ENCODE measurements around the gene C12orf42.
A peak's percentile ranks its signal among the peaks of the same experiment; 100 is the strongest.

Gene C12orf42

GRCh38 chr12:103327676-103328075, 168.1 kb downstream of the C12orf42 start:
- ATAC-seq (replicated peaks) (no peak), DNase-seq (no peak)
- Mint-ChIP-seq H3K9me3 (peaks cover 0 to 1% of the 10 kb centered on the region in 2 donors), H3K36me3 (peaks cover 0 to 6% of the 10 kb centered on the region in 2 donors), H3K4me3 (no peak overlapping the region), H3K27me3 (no peaks in the 10 kb centered on the region), H3K4me1 (peaks cover 7 to 9% of the 10 kb centered on the region in 2 donors), H3K27ac (no peak overlapping the region)

- Mint-ChIP-seq H3K4me3 (no peak overlapping the region), H3K36me3 (peaks cover 5 to 12% of the 10 kb centered on the region in 2 donors), H3K9me3 (peaks cover 3 to 4% of the 10 kb centered on the region in 2 donors), H3K27ac (no peak overlapping the region), H3K27me3 (no peaks in the 10 kb centered on the region), H3K4me1 (peaks cover 3 to 9% of the 10 kb centered on the region in 2 donors)
- DNase-seq, result no peak
- ATAC-seq (replicated peaks), result peak in 1 of 2 donors; percentile 56
Observed at GRCh38 chr12:103326190-103326589, 169.6 kb downstream of the C12orf42 start.

DNA sequence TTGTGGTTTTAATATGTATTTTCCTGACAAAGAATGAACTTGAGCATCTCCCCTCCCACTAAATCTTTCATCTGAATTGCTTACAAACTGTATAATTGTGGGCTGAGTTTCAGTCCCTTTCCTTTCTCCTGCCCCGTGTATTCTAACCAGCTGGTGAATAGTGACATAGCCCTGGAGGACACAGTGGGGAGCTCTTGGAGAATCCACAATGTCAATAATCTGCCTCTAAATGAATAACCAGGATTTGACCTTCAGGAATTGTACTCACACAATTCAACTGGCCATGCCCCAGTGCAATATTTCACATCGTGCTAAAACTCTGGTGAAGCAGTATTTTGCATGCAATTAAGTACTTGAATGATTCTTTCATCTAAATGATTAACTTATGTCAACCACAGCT, 177.2 kb downstream of the C12orf42 start:
- peaks cover 21 to 50% of the 10 kb centered on the region in 2 donors for H3K36me3 Mint-ChIP-seq
- peaks cover 5 to 14% of the 10 kb centered on the region in 2 donors for H3K4me1 Mint-ChIP-seq
- H3K27me3 Mint-ChIP-seq, result no peaks in the 10 kb centered on the region
- peaks cover 10 to 15% of the 10 kb centered on the region in 2 donors for H3K9me3 Mint-ChIP-seq
- DNase-seq (no peak), ATAC-seq (replicated peaks) (no peak)
- no peak overlapping the region for H3K4me3 Mint-ChIP-seq
- no peak overlapping the region for H3K27ac Mint-ChIP-seq

DNA sequence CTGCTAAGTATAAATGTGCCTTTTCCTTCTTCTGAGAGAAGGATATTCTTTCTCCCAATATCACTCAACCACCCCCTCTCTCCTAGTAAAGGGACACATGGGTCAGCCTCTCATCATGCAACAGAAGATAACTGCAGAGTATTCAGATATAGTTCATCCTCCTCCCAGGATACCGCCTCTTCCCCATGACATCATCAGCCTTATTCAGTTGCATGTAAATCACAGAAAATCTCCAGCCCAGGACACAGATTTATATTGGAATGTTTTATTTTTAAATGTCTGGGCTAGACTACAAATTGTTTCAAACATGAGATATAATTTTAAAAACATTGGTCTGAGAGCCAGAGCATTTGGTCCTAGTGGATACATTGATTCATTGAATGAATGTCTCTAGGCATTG, 178.5 kb downstream of the C12orf42 start:
- Mint-ChIP-seq H3K4me1 (peaks cover 8 to 22% of the 10 kb centered on the region in 2 donors), H3K27ac (no peak overlapping the region), H3K4me3 (no peak overlapping the region), H3K36me3 (peaks cover 19 to 48% of the 10 kb centered on the region in 2 donors), H3K9me3 (peaks cover 10 to 15% of the 10 kb centered on the region in 2 donors), H3K27me3 (no peaks in the 10 kb centered on the region)
- ATAC-seq (replicated peaks) (no peak), DNase-seq (no peak)

- H3K4me1 Mint-ChIP-seq, result peaks cover 10 to 26% of the 10 kb centered on the region in 2 donors
- H3K27me3 Mint-ChIP-seq, result no peaks in the 10 kb centered on the region
- peaks cover 7 to 12% of the 10 kb centered on the region in 2 donors for H3K9me3 Mint-ChIP-seq
- ATAC-seq (replicated peaks) (no peak), DNase-seq (no peak)
- no peak overlapping the region for H3K4me3 Mint-ChIP-seq
- H3K27ac Mint-ChIP-seq, result no peak overlapping the region
- peaks cover 16 to 41% of the 10 kb centered on the region in 2 donors for H3K36me3 Mint-ChIP-seq
Observed at GRCh38 chr12:103314786-103315185, 181.0 kb downstream of the C12orf42 start.

DNA sequence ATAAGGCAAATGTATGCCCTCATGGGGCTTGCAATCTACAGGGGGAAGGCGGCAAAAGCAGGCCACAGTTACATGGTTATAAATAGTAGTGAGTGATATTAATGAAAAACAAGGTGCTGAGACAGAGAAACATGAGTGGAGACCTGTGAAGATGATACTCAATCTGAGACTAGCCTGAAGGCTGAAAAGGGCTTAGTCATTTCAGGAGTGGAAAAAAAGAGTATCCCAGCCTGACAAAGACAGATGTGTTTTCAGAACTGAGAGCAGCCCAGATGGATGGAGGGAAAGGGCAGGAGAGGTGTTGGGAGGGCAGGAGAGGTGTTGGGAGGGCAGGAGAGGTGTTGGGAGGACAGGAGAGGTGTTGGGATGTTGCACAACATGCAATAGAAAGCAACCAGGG, 181.9 kb downstream of the C12orf42 start:
- Mint-ChIP-seq H3K4me3 (no peak overlapping the region), H3K27ac (no peak overlapping the region)
- ATAC-seq (replicated peaks), result peak; percentile 80 to 88

DNA sequence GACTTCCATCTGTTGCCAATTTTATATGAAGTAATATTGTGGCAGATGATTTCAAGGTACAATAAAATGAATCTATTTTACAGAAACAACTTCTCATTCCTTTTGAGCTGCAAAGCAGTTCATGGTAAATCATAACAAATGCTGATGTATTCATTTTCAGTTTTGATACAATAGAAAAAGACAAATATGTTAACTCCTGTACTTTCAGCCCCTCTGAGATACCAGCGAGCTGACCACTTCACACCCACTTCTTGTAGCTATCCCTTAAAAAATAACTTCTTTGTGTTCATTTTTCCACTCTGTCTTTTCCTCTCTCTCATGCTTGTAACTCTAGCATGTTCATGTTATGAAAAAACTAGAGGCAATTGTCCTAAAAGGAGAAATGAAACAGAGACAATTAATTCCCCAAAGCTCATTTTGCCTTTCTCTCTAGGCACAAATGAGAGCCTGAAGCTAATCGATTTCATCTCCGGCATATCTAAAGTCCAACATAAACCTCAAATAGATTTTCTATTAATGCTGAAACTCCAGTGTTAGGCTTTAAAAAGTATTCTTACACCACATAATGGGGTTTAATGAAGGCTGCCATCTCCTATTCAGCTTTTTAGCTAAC, 182.9 kb downstream of the C12orf42 start:
- ATAC-seq (replicated peaks), result no peak
- no peaks in the 10 kb centered on the region for H3K27me3 Mint-ChIP-seq
- no peak overlapping the region for H3K27ac Mint-ChIP-seq
- H3K4me1 Mint-ChIP-seq, result peaks cover 10 to 26% of the 10 kb centered on the region in 2 donors
- H3K36me3 Mint-ChIP-seq, result peaks cover 18 to 36% of the 10 kb centered on the region in 2 donors
- no peak for DNase-seq
- peaks cover 7 to 12% of the 10 kb centered on the region in 2 donors for H3K9me3 Mint-ChIP-seq
- H3K4me3 Mint-ChIP-seq, result no peak overlapping the region

More for the DNA sequence above, 181.9 kb downstream of the C12orf42 start:
- Mint-ChIP-seq H3K9me3 (peaks cover 7 to 12% of the 10 kb centered on the region in 2 donors), H3K27me3 (no peaks in the 10 kb centered on the region), H3K4me1 (peaks cover 10 to 26% of the 10 kb centered on the region in 2 donors), H3K36me3 (peaks cover 18 to 37% of the 10 kb centered on the region in 2 donors)
- DNase-seq, result peak; percentile 5

GRCh38 chr12:103310546-103311270, 185.1 kb downstream of the C12orf42 start:
- no peak for DNase-seq
- no peaks in the 10 kb centered on the region for H3K9me3 Mint-ChIP-seq
- no peaks in the 10 kb centered on the region for H3K27me3 Mint-ChIP-seq
- peaks cover 15 to 32% of the 10 kb centered on the region in 2 donors for H3K36me3 Mint-ChIP-seq
- no peak for ATAC-seq (replicated peaks)
- peaks cover 10 to 26% of the 10 kb centered on the region in 2 donors for H3K4me1 Mint-ChIP-seq
- no peak overlapping the region for H3K4me3 Mint-ChIP-seq
- H3K27ac Mint-ChIP-seq, result no peak overlapping the region

- no peak overlapping the region for H3K4me3 Mint-ChIP-seq
- H3K36me3 Mint-ChIP-seq, result peaks cover 10 to 20% of the 10 kb centered on the region in 2 donors
- ATAC-seq (replicated peaks) (no peak), DNase-seq (no peak)
- peaks cover 10 to 25% of the 10 kb centered on the region in 2 donors for H3K4me1 Mint-ChIP-seq
- no peak overlapping the region for H3K27ac Mint-ChIP-seq
- no peaks in the 10 kb centered on the region for H3K27me3 Mint-ChIP-seq
- no peaks in the 10 kb centered on the region for H3K9me3 Mint-ChIP-seq
Observed at GRCh38 chr12:103308396-103308795, 187.4 kb downstream of the C12orf42 start.

DNA sequence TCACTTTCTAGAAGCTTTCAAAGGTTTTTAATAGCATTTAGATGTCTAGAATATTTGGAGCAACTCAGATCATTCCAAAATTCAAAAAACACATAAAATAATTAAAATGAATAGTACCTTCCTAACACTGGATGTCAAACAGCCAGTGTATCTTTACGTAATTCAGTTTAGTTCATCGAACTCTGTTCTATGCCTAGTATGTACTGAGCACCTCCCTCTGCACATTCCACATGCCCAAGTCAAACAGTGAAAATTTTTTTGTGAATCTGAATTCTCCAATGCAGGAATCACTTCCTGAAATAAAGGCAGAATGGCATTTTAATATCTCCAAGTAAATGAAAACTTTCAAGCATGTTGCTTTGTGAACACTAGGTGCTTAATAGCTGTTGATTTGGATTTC, 192.3 kb downstream of the C12orf42 start:
- no peak for ATAC-seq (replicated peaks)
- H3K4me1 Mint-ChIP-seq, result peaks cover 9 to 26% of the 10 kb centered on the region in 2 donors
- DNase-seq, result no peak
- H3K27me3 Mint-ChIP-seq, result no peaks in the 10 kb centered on the region
- no peaks in the 10 kb centered on the region for H3K9me3 Mint-ChIP-seq
- no peak overlapping the region for H3K4me3 Mint-ChIP-seq
- H3K27ac Mint-ChIP-seq, result no peak overlapping the region
- H3K36me3 Mint-ChIP-seq, result peaks cover 8 to 18% of the 10 kb centered on the region in 2 donors

DNA sequence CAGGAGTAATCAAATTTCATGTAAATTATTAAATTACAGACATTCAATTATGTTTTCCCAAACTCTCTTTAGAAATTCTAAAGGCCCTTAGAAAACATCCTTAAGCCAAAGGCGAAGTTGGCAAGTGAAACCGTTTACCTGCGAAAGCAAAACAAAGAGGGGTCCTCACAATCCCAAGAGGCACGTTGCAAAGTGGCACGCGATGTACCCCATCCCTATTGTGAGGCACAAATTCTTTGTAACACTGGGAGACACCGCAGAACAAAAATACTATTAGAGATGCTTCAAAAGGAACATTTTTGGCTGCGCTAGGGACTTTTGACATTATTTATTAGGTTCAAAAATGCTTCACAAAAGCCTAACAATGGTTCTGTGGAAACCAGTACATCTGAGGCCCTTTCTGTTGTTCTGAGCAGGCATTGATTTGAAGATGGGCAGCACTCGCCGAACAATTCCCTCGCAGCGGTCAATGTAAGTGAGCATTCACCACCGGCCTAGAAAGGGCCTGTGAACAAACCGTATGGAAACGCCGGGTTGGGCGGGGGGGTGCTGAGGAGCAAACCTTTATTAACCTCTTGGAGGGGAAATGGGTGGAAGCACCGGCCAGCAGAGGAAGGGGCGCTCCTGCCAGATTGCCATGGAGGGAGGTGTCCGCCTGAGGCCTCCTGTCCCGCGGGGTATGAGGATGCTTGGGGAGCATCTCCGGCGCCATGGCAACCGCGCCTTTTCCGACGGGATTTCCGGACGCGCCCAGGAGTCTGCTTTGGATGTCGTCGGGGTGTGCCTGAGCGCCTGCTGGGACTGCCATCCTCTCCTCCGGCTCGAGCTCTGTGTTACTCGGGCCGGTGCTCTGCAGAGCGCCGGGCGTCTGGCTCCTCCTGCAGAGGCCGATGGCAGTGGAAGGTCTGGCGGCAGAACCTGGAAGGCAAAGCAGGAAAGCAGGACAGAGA, 193.9 kb downstream of the C12orf42 start:
- ATAC-seq (replicated peaks), result peak; percentile 25 to 47
- Mint-ChIP-seq H3K9me3 (no peaks in the 10 kb centered on the region), H3K27ac (peak overlapping the region; percentile 59), H3K4me3 (peak overlapping the region; percentile 72 to 80), H3K4me1 (peaks cover 9 to 26% of the 10 kb centered on the region in 2 donors), H3K27me3 (no peaks in the 10 kb centered on the region), H3K36me3 (peaks cover 8 to 20% of the 10 kb centered on the region in 2 donors)
- DNase-seq, result no peak

DNA sequence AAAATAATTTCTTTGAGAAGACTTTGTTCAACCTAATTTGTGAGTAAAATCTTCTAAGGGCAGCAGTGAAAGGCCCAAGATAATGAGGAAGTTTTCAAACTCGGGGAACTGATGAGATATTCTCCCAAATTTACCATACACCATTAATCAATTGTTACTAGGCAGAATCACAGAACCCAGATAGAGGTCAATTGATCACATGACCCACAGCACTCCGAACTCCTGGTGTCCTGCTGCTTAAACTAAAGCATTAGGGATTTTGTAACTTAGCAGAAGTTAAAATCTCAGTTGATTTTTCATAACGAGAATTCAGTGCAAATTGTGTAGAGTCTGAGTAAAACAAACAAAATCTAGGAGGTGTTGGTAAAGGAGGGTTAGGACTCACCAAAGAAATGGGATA, 207.8 kb downstream of the C12orf42 start:
- H3K4me3 Mint-ChIP-seq, result no peak overlapping the region
- peaks cover 4 to 14% of the 10 kb centered on the region in 2 donors for H3K36me3 Mint-ChIP-seq
- peaks cover 2 to 9% of the 10 kb centered on the region in 2 donors for H3K4me1 Mint-ChIP-seq
- DNase-seq (no peak), ATAC-seq (replicated peaks) (no peak)
- no peaks in the 10 kb centered on the region for H3K27me3 Mint-ChIP-seq
- peaks cover 15 to 18% of the 10 kb centered on the region in 2 donors for H3K9me3 Mint-ChIP-seq
- H3K27ac Mint-ChIP-seq, result no peak overlapping the region

- H3K27me3 Mint-ChIP-seq, result no peaks in the 10 kb centered on the region
- H3K36me3 Mint-ChIP-seq, result peaks cover 4% of the 10 kb centered on the region in 2 donors
- DNase-seq (no peak), ATAC-seq (replicated peaks) (no peak)
- H3K27ac Mint-ChIP-seq, result no peak overlapping the region
- peaks cover 7 to 8% of the 10 kb centered on the region in 2 donors for H3K4me1 Mint-ChIP-seq
- H3K4me3 Mint-ChIP-seq, result no peak overlapping the region
- H3K9me3 Mint-ChIP-seq, result peaks cover 2 to 4% of the 10 kb centered on the region in 2 donors
Observed at GRCh38 chr12:103282124-103282523, 213.6 kb downstream of the C12orf42 start.

DNA sequence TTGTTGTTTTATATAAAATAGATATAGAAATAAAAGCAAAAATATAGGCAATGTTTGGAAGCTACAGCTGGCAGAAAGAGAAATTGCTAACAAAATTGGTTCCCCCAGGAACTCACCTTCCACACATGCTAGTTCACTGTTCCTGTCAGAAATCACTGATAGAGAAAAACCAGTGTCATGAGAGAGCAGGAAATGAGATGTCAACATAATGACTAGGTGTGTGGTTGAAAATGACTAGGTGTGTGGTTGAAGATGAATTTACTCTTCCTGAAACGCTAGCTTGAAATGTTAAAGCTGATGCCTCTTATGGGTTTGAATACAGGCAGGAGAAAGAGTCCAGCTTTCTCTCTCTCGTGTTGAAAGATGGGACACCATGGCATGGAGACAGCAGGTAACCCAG, 216.3 kb downstream of the C12orf42 start:
- Mint-ChIP-seq H3K36me3 (peaks cover 4 to 6% of the 10 kb centered on the region in 2 donors), H3K4me3 (no peak overlapping the region), H3K27me3 (no peaks in the 10 kb centered on the region), H3K4me1 (peaks cover 7 to 8% of the 10 kb centered on the region in 2 donors), H3K9me3 (no peaks in the 10 kb centered on the region), H3K27ac (no peak overlapping the region)
- DNase-seq (no peak), ATAC-seq (replicated peaks) (peak; percentile 79 to 86)
